ENCODE results near the gene CRLF3.
A peak's percentile ranks its signal among the peaks of the same experiment; 100 is the strongest.
"Not testable (repeated sequence)": the region's sequence is repeated elsewhere in the genome, so short reads cannot be mapped to it uniquely, and the experiment has no call there.

The CRLF3 gene, protein sequence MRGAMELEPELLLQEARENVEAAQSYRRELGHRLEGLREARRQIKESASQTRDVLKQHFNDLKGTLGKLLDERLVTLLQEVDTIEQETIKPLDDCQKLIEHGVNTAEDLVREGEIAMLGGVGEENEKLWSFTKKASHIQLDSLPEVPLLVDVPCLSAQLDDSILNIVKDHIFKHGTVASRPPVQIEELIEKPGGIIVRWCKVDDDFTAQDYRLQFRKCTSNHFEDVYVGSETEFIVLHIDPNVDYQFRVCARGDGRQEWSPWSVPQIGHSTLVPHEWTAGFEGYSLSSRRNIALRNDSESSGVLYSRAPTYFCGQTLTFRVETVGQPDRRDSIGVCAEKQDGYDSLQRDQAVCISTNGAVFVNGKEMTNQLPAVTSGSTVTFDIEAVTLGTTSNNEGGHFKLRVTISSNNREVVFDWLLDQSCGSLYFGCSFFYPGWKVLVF

GRCh38 chr17:30824356-30825145 is at the start of gene CRLF3:
CRLF3 (minus strand) TSS chr17:30824692; CDS start chr17:30824651, 41 bp downstream.
- DNase-seq, result peak; percentile 80

DNA sequence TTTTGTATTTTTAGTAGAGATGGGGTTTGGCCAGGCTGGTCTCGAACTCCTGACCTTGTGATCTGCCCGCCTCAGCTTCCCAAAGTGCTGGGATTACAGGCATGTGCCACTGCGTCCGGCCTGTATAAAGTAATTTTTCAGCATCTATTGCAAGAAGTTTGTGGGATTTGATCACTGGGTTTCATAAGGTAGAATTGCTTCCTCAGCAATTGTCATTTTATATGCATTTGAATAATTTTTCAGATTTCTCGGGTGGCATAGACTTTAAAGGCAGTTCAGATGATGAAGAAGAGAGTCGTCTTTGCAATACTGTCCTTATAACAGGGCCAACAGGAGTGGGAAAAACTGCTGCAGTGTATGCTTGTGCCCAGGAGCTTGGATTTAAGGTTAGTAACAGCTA is 44.5 kb upstream of the CRLF3 start:
- DNase-seq, result no peak

DNA sequence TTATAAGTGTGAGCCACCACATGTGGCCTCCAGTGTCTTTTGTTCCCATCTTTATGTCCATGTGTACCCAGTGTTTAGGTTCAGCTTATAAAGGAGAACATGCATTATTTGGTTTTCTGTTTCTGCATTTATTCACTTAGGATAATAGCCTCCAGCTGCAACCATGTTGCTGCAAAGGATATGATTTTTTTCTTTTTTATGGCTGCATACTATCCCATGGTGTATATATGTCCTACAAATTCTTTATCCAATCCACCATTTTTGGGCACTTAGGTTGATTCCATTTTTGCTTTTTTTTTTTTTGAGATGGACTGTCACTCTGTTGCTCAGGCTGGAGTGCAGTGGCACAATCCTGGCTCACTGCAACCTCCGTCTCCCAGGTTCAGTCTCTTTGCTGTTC is 40.1 kb upstream of the CRLF3 start:
- DNase-seq, result no peak

DNA sequence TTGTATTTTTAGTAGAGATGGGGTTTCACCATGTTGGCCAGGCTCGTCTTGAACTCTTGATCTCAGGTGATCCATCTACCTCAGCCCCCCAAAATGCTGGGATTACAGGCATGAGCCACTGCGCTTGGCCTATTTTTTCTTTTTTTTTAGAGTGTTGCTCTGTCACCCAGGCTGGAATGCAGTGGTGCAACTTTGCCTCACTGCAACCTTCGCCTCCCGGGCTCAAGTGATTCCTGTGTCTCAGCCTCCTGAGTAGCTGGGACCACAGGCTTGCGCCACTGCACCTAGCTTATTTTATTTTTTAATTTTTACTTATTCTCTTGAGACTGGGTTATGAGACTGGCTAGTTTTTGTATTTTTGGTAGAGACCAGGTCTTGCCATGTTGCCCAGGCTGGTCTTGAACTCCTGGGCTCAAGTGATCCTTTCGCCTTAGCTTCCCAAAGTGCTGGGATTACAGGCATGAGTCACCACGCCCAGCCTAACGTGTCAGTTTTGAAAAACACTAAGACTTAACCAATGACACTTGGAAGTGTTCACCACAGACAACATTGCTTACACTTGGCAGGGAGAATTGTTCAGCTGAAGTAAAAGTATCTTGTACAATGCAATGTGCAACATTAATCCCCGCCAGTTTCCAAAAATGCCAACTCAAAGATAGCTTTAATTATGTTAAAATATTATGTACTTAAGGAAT is 34.2 kb upstream of the CRLF3 start:
- DNase-seq, result no peak

DNA sequence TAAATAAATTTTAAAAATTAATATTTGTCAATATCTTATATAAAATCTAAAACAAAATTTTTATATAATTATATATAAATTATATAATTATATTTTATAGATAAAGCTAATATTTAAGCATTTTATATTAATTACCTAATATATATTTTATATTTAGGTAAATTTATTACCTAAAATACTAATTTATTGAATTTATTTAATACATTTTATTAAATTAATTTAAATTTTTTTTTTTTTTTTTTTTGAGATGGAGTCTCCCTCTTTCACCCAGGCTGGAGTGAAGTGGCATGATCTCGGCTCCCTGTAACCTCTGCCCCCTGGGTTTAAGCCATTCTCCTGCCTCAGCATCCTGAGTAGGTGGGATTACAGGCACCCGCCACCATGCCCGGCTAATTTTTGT is 29.7 kb upstream of the CRLF3 start:
- DNase-seq, result no peak

- no peak for DNase-seq
These were observed 23.5 kb upstream of the CRLF3 start for GRCh38 chr17:30848021-30848420.

DNA sequence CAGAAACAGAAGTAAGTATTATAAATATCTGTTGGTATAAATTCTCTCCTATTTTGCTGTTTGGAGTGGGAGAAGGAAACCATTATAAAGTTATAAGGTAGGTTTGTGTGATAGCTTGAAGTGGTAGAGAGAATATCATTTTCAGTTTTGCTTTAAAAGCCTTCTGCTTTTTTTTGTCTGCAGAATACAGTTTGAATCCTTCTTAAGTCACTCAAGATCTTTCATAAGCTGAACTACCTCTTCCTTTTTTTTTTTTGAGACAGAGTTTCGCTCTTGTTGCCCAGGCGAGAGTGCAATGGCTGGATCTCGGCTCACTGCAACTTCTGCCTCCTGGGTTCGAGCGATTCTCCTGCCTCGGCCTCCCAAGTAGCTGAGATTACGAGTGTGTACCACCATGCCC is 16.3 kb upstream of the CRLF3 start:
- DNase-seq, result no peak

- DNase-seq, result no peak
These were observed 13.8 kb upstream of the CRLF3 start for GRCh38 chr17:30838202-30838807.

DNA sequence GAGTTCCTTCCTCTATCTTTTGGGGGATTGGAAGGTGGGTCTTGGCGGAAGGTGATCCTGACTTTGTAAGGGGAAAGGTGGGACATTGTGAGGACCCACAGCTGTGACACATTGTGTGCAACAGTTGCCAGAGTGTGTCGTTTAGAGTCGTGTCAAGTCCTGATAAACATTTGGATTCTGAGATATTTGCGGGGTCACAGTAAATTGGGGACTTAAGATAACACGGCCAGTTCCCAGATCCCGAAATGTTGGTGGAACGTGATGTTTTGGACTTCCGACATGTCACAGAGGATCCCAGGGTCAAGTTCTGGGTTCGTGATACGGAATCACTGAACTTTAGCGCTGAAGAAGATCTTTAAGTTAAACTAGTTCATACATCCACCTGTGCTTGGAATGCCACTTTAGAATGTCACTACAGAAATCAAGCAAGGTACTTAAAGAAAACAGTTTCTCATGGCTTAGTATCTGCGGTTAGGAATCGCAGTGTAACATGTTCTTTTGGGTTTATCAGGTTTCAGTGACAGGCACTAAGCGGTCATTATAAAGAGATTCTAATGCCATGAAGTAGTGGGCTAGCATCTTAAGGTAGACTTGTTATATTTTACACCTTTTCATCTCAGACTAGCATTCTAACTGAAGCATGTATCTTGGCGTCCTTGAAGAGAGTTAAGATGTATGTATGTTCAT is 8.1 kb upstream of the CRLF3 start:
- no peak for DNase-seq

GRCh38 chr17:30831663-30832437 is 7.4 kb upstream of the CRLF3 start, which contains the start of gene ATAD5:
ATAD5 (plus strand) TSS chr17:30831966; CDS start chr17:30832348, 382 bp downstream.
- peak; percentile 80 for DNase-seq

- no peak for DNase-seq
These were observed 6.8 kb upstream of the CRLF3 start for GRCh38 chr17:30831257-30831656.

DNA sequence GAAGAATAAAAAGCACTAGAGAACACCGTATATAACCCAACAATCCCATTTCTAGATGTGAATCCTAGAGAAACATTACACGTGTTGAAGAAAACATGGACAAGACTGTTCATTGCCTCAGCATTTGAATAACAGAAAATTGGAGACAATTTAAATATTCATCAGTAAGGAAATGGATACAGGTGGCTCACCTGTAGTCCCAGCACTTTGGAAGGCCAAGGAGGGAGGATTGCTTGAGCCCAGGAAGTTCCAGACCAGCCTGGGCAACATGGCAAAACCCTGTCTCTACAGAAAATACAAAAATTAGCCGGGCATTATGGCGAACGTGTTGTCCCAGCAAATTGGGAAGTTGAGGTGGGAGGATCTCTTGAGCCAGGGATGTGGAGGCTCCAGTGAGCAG is 4.5 kb upstream of the CRLF3 start:
- no peak for DNase-seq

GRCh38 chr17:30827082-30827481 is 2.6 kb upstream of the CRLF3 start:
- no peak for DNase-seq

GRCh38 chr17:30824002-30824355 is 513 bp downstream of the CRLF3 start:
- DNase-seq, result no peak

- no peak for DNase-seq
These were observed 1.1 kb downstream of the CRLF3 start for GRCh38 chr17:30823421-30823820.

GRCh38 chr17:30822919-30823318 is 1.6 kb downstream of the CRLF3 start:
- not testable (repeated sequence) for DNase-seq

DNA sequence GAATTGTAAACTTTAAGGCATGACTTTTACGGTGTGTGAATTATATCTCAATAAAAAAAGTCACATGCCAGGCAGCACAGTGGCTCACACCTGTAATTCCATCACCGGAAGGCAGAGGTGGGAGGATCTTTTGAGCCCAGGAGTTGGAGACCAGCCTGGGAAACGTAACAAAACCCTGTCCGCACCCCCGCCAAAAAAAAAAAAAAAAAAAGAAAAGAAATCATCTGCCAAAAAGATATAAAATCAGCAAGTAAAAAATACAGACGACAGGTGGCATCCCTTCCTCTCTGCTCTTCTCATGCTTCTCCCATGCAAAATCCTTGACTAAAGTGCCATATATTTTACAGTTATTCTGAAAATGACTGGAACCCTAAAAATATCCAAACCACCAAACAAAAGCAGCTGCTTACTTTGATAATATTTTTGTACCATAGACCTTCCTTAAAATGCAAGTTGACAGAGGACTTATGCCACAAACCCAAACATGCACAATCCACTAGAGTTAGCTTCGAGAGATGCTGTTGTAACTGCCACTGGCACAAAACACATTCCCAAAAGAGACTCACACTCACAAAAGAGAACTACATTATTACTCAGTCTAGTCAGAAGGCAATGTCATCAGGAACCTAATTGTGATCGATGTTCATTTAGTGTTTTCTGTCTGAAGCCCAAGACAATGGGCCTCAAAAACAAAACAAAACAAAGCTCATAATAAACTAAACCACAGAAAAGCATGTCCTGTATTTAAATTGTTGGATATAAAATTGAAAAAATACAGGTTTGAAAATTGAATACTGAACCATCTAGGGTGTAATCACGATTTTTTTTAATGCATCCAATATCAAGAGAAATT is 2.4 kb downstream of the CRLF3 start:
- DNase-seq, result no peak

DNA sequence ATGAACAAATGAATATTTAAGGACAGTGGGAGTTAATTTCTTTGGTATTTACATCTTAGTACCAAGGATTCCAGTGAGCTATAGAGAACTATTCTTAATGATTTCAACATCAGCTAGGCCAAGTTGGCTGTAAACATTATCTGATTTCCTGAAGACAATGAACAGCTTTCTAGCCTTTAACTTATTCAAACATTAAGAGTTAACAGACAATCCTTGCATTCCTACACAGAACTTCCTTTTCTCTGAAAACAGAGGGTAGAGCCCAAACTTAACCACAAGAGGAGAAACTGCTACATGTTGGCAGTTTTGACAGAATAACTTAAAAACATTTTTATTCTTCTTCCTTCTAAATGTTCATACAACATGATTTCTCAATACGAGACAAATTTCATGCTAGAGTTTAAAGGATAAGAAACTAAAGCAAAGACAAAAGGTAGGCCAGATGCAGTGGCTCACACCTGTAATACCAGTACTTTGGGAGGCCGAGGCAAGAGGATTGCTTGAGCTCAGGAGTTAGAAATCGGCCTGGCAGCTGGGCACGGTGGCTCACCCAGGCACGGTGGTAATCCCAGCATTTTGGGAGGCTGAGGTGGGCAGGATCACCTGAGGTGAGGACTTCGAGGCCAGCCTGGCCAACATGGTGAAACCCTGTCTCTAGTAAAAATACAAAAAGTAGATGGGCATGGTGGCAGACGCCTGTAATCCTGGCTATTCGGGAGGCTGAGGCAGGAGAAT is 4.4 kb downstream of the CRLF3 start:
- DNase-seq, result no peak

GRCh38 chr17:30816165-30816564 is 8.3 kb downstream of the CRLF3 start:
- DNase-seq, result no peak

DNA sequence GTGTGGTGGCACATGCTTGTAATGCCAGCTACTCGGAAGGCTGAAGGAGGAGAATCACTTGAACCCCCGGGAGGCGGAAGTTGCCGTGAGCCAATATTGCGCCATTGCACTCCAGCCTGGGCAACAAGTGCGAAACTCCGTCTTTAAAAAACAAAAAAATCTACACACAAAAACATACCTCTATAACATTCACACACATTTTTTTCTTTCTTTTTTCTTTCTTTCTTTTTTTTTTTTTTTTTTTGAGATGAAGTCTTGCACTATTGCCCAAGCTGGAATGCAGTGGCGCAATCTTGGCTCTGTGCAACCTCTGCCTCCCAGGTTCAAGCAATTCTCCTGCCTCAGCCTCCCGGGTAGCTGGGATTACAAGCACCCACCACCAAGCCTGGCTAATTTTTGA is 9.6 kb downstream of the CRLF3 start:
- not testable (repeated sequence) for DNase-seq

Data from DMS 273 treated with DMSO at 0.1 percent for 48 hours (cell line).